Measurements from ENCODE around the gene CDKN2A. TPM values are rescaled to one million over a fixed set of nuclear protein-coding genes. Genes with fewer than 3 reads are reported as not detected.

CDKN2A gene
- total RNA-seq, 1 experiment from 2014 or later: not detected

GRCh38 chr9:21967169-21967568 lies 27.0 kb downstream of the CDKN2A start:
- Mint-ChIP-seq H3K4me3 (ENCODE audit: unreplicated experiment) (no peak overlapping the region), H3K4me1 (ENCODE audit: insufficient read depth, unreplicated experiment) (no peaks in the 10 kb centered on the region), H3K36me3 (ENCODE audit: insufficient read depth, unreplicated experiment) (no peaks in the 10 kb centered on the region), H3K27me3 (ENCODE audit: insufficient read depth, unreplicated experiment) (no peaks in the 10 kb centered on the region), H3K27ac (ENCODE audit: low read depth, unreplicated experiment) (no peak overlapping the region), H3K9me3 (ENCODE audit: unreplicated experiment) (no peaks in the 10 kb centered on the region)
- ChIA-PET POLR2A (no interaction called here), CTCF (no interaction called here)
- intact Hi-C loops (cut with micrococcal nuclease): no loop called here
- no peak for TF ChIP-seq CTCF (IDR thresholded peaks at IDR 0.05; ENCODE audit: unreplicated experiment)
- DNase-seq (ENCODE audit: unreplicated experiment): no peak
- BruUV-seq (replicated peaks): no TSS peak

- POLR2A ChIA-PET: no interaction called here
- no peak for TF ChIP-seq CTCF (IDR thresholded peaks at IDR 0.05; ENCODE audit: unreplicated experiment)
- no TSS peak for BruUV-seq (replicated peaks)
- H3K27ac Mint-ChIP-seq (ENCODE audit: low read depth, unreplicated experiment): no peak overlapping the region
- no peaks in the 10 kb centered on the region for H3K36me3 Mint-ChIP-seq (ENCODE audit: insufficient read depth, unreplicated experiment)
- H3K4me3 Mint-ChIP-seq (ENCODE audit: unreplicated experiment): no peak overlapping the region
- intact Hi-C loops (cut with micrococcal nuclease): no loop called here
- no peak for DNase-seq (ENCODE audit: unreplicated experiment)
- no peaks in the 10 kb centered on the region for H3K27me3 Mint-ChIP-seq (ENCODE audit: insufficient read depth, unreplicated experiment)
- no peaks in the 10 kb centered on the region for H3K4me1 Mint-ChIP-seq (ENCODE audit: insufficient read depth, unreplicated experiment)
- CTCF ChIA-PET: no interaction called here
- H3K9me3 Mint-ChIP-seq (ENCODE audit: unreplicated experiment): no peaks in the 10 kb centered on the region
Measured at GRCh38 chr9:21966140-21966851, 27.9 kb downstream of the CDKN2A start.

GRCh38 chr9:21965401-21965951 lies 28.7 kb downstream of the CDKN2A start:
- no peak overlapping the region for H3K27ac Mint-ChIP-seq (ENCODE audit: low read depth, unreplicated experiment)
- no TSS peak for BruUV-seq (replicated peaks)
- H3K36me3 Mint-ChIP-seq (ENCODE audit: insufficient read depth, unreplicated experiment): no peaks in the 10 kb centered on the region
- ChIA-PET CTCF (no interaction called here), POLR2A (no interaction called here)
- no peak for TF ChIP-seq CTCF (IDR thresholded peaks at IDR 0.05; ENCODE audit: unreplicated experiment)
- DNase-seq (ENCODE audit: unreplicated experiment): no peak
- no peak overlapping the region for H3K4me3 Mint-ChIP-seq (ENCODE audit: unreplicated experiment)
- H3K4me1 Mint-ChIP-seq (ENCODE audit: insufficient read depth, unreplicated experiment): no peaks in the 10 kb centered on the region
- no peaks in the 10 kb centered on the region for H3K27me3 Mint-ChIP-seq (ENCODE audit: insufficient read depth, unreplicated experiment)
- intact Hi-C loops (cut with micrococcal nuclease): no loop called here
- no peaks in the 10 kb centered on the region for H3K9me3 Mint-ChIP-seq (ENCODE audit: unreplicated experiment)

- intact Hi-C loops (cut with micrococcal nuclease): no loop called here
- Mint-ChIP-seq H3K36me3 (ENCODE audit: insufficient read depth, unreplicated experiment) (no peaks in the 10 kb centered on the region), H3K27me3 (ENCODE audit: insufficient read depth, unreplicated experiment) (no peaks in the 10 kb centered on the region), H3K4me1 (ENCODE audit: insufficient read depth, unreplicated experiment) (no peaks in the 10 kb centered on the region), H3K27ac (ENCODE audit: low read depth, unreplicated experiment) (no peak overlapping the region), H3K4me3 (ENCODE audit: unreplicated experiment) (no peak overlapping the region), H3K9me3 (ENCODE audit: unreplicated experiment) (no peaks in the 10 kb centered on the region)
- POLR2A ChIA-PET: no interaction called here
- no peak for DNase-seq (ENCODE audit: unreplicated experiment)
- no peak for TF ChIP-seq CTCF (IDR thresholded peaks at IDR 0.05; ENCODE audit: unreplicated experiment)
- CTCF ChIA-PET: no interaction called here
- no TSS peak for BruUV-seq (replicated peaks)
Measured at GRCh38 chr9:21964925-21965385, 29.2 kb downstream of the CDKN2A start.

Measured in MCF 10A (cell line).